Ishikawa (cell line): ENCODE data around the gene DGCR8.

Experiments used
- EP300 ChIP-seq: IDR thresholded peaks from 2 replicates; pipeline ENCODE4 v1.6.1; 2012; ENCODE audit warnings: borderline replicate concordance
- REST ChIP-seq: IDR thresholded peaks from 2 replicates; pipeline ENCODE4 v1.6.1; 2012; ENCODE audit warnings: low read depth, mild to moderate bottlenecking

- no peak for TF ChIP-seq EP300
- TF ChIP-seq REST, result no peak
These were observed 44.0 kb upstream of the DGCR8 start for GRCh38 chr22:20036084-20036482.
